Right lobe of liver (tissue), 6 donors: ENCODE data around the gene TIPRL. TPM values are rescaled to one million over a fixed set of nuclear protein-coding genes. Genes with fewer than 3 reads are reported as not detected.
A peak's percentile ranks its signal among the peaks of the same experiment; 100 is the strongest.

ENCODE experiments used
- ATAC-seq, 4 donors: fragments of 200-7000 bp; cut with Tn5 transposase; one replicate each; pipeline ENCODE4 v1.9.1; 2020; ENCODE audit warnings: mild to moderate bottlenecking in 4 of 4, moderate library complexity in 4 of 4
- DNase-seq, 3 donors: peaks; one replicate each; pipeline ENCODE4 v3.0.0-alpha.2; 2020
- H3K27ac ChIP-seq, 3 donors: fragments of 200-600 bp; one replicate each; pipeline ENCODE4 v1.8.0; 2022
- H3K27me3 ChIP-seq, 2 donors: fragments of 200-600 bp; one replicate each; pipeline ENCODE4 v1.8.0; 2022
- H3K36me3 ChIP-seq, 4 donors: fragments of 200-600 bp; sonication (generic) in 1 of 4; one replicate each; pipeline versions ENCODE4 v1.5.1 to v1.8.0; 2017 to 2022; ENCODE audit warnings: control low read depth in 1 of 4
- H3K4me1 ChIP-seq, 4 donors: fragments of 200-600 bp; sonication (generic) in 1 of 4; one replicate each; pipeline versions ENCODE4 v1.5.1 to v1.8.0; 2017 to 2022; ENCODE audit warnings: control low read depth in 1 of 4
- H3K4me3 ChIP-seq, 3 donors: fragments of 200-600 bp; one replicate each; pipeline ENCODE4 v1.8.0; 2022
- H3K9me3 ChIP-seq, 4 donors: fragments of 200-600 bp; sonication (generic) in 1 of 4; one replicate each; pipeline versions ENCODE4 v1.5.1 to v1.8.0; 2017 to 2022; ENCODE audit warnings: control low read depth in 1 of 4
- CTCF ChIP-seq, 4 donors: fragments of 200-600 bp in 3 of 4; fragments of 450-650 bp in 1 of 4; IDR thresholded peaks; one replicate each; pipeline versions ENCODE4 v1.5.1 to v1.8.0; 2016 to 2022; ENCODE audit warnings: antibody characterized with exemption in 4 of 4, mild to moderate bottlenecking in 2 of 4
- POLR2A ChIP-seq: fragments of 450-650 bp; IDR thresholded peaks from one replicate; pipeline ENCODE4 v1.6.1; 2017; ENCODE audit warnings: antibody characterized with exemption, mild to moderate bottlenecking
- WGBS: methylation state at CpG from one replicate; pipeline ENCODE4 v1.1.6; 2018; ENCODE audit warnings: low coverage, low lambda C conversion rate; ENCODE audit not compliant: insufficient coverage; ENCODE audit errors: missing lambda C conversion rate; 5-methylcytosine and 5-hydroxymethylcytosine counted together
- intact Hi-C, 2 donors: fragments of 100-400 bp; cut with DNase I; formaldehyde crosslinking; loops; one replicate each; pipeline versions ENCODE4 v1.11.2 to v1.14.1; 2022
- total RNA-seq, 6 experiments: library from RNA; depleted of rRNA in 2 of 6; stranded (reverse); fragments of >200 nt in 2 of 6; fragmentation: NEBNext Ultra II Directional in 3 of 6; extraction: Animal tissue kit (Norgen Biotek cat#: 25700) in 3 of 6; gene quantifications; one replicate each; pipeline versions ENCODE4 v1.1.0 to v1.2.4, GENCODE V29; 2016 to 2023
- donor health status: DM: no; HTN: yes; CAD: no.
- donor health status: DM: no; HTN: no; CAD: no.
- donor health status: DM: no; HTN: no; CAD: no.
- donor health status: DM: no; HTN: yes; CAD: no.
- donor health status: DM: no; HTN: yes; CAD: no.

Gene TIPRL
- total RNA-seq, 6 experiments from 2014 or later, result 12.1 to 24.1 (median 15.7) TPM

GRCh38 chr1:168159251-168159650 is 19.5 kb upstream of the TIPRL start:
- DNase-seq (no peak), ATAC-seq (no peak)
- H3K4me3 ChIP-seq, result no peak overlapping the region
- no peak overlapping the region for H3K27ac ChIP-seq
- no peaks in the 10 kb centered on the region for H3K9me3 ChIP-seq
- H3K27me3 ChIP-seq, result no peaks in the 10 kb centered on the region
- H3K36me3 ChIP-seq, result no peaks in the 10 kb centered on the region
- WGBS, result 36% methylated on average over 1 of the region's 1 CpG
- TF ChIP-seq POLR2A (no peak), CTCF (IDR thresholded peaks at IDR 0.05) (no peak)
- intact Hi-C loops, result no loop called here
- no peaks in the 10 kb centered on the region for H3K4me1 ChIP-seq

- Histone ChIP-seq H3K36me3 (no peaks in the 10 kb centered on the region), H3K27ac (no peak overlapping the region), H3K4me3 (no peak overlapping the region), H3K9me3 (no peaks in the 10 kb centered on the region), H3K27me3 (no peaks in the 10 kb centered on the region), H3K4me1 (no peaks in the 10 kb centered on the region)
- WGBS, result 80% methylated on average over 1 of the region's 1 CpG
- no peak for TF ChIP-seq CTCF (IDR thresholded peaks at IDR 0.05)
- TF ChIP-seq POLR2A, result no peak
- DNase-seq (no peak), ATAC-seq (no peak)
- intact Hi-C loops, result no loop called here
Measured at GRCh38 chr1:168159979-168160378, 18.8 kb upstream of the TIPRL start.

- no peak for TF ChIP-seq CTCF (IDR thresholded peaks at IDR 0.05)
- TF ChIP-seq POLR2A, result no peak
- H3K4me3 ChIP-seq, result no peak overlapping the region
- H3K9me3 ChIP-seq, result no peaks in the 10 kb centered on the region
- 67% methylated on average over 1 of the region's 2 CpGs for WGBS
- H3K4me1 ChIP-seq, result no peaks in the 10 kb centered on the region
- intact Hi-C loops, result no loop called here
- H3K27ac ChIP-seq, result no peak overlapping the region
- DNase-seq, result no peak
- no peaks in the 10 kb centered on the region for H3K36me3 ChIP-seq
- H3K27me3 ChIP-seq, result no peaks in the 10 kb centered on the region
- no peak for ATAC-seq
Measured at GRCh38 chr1:168161459-168161858, 17.3 kb upstream of the TIPRL start.

- intact Hi-C loops, result no loop called here
Measured at GRCh38 chr1:168163670-168164069, 15.1 kb upstream of the TIPRL start.

More at GRCh38 chr1:168163670-168164069, 15.1 kb upstream of the TIPRL start:
- no peak overlapping the region for H3K4me3 ChIP-seq
- H3K27me3 ChIP-seq, result no peaks in the 10 kb centered on the region
- H3K9me3 ChIP-seq, result no peaks in the 10 kb centered on the region
- no peak for TF ChIP-seq CTCF (IDR thresholded peaks at IDR 0.05)
- DNase-seq (no peak), ATAC-seq (peak in 1 of 4 donors; percentile 41)
- H3K27ac ChIP-seq, result no peak overlapping the region
- no peaks in the 10 kb centered on the region for H3K36me3 ChIP-seq
- H3K4me1 ChIP-seq, result no peaks in the 10 kb centered on the region
- 32% methylated on average over 3 of the region's 3 CpGs for WGBS
